Ovary (tissue), 3 donors: ENCODE measurements around the gene HIRIP3.

Experiments
- CTCF ChIP-seq, 3 donors: fragments of 450-650 bp in 2 of 3; fragments of 200-600 bp in 1 of 3; IDR thresholded peaks; one replicate each; pipeline versions ENCODE4 v1.5.1 to v1.8.0; 2016 to 2022; ENCODE audit warnings: antibody characterized with exemption in 3 of 3, mild to moderate bottlenecking in 1 of 3
- EP300 ChIP-seq: sonication (generic); formaldehyde crosslinking; IDR thresholded peaks from one replicate; pipeline ENCODE4 v1.6.1; 2017; ENCODE audit warnings: antibody characterized with exemption
- donor health status: DM: no; HTN: no; CAD: no.

- TF ChIP-seq EP300 = no peak
- TF ChIP-seq CTCF (IDR thresholded peaks at IDR 0.05) = no peak
These were observed 14.8 kb upstream of the HIRIP3 start for GRCh38 chr16:30009990-30010843.
